NCI-H1694 treated with DMSO at 0.1 percent for 48 hours (cell line): ENCODE measurements around the gene HUS1.
"Not testable (repeated sequence)": the region's sequence is repeated elsewhere in the genome, so short reads cannot be mapped to it uniquely, and the experiment has no call there.

Source experiments
- DNase-seq: peaks from one replicate; lab custom pipeline; 2025; lab: John Stamatoyannopoulos, UW

HUS1 gene

GRCh38 chr7:47944536-47945260 lies 34.7 kb downstream of the HUS1 start:
- DNase-seq = no peak

GRCh38 chr7:47943676-47944474 lies 35.5 kb downstream of the HUS1 start:
- no peak for DNase-seq

GRCh38 chr7:47942651-47943050 lies 36.8 kb downstream of the HUS1 start:
- not testable (repeated sequence) for DNase-seq

- no peak for DNase-seq
Observed at GRCh38 chr7:47942132-47942531, 37.3 kb downstream of the HUS1 start.

GRCh38 chr7:47941136-47941844 lies 38.1 kb downstream of the HUS1 start:
- DNase-seq = no peak

- DNase-seq = no peak
Observed at GRCh38 chr7:47940088-47941013, 39.1 kb downstream of the HUS1 start.

- no peak for DNase-seq
Observed at GRCh38 chr7:47939425-47940036, 39.9 kb downstream of the HUS1 start.

- no peak for DNase-seq
Observed at GRCh38 chr7:47938574-47939165, 40.7 kb downstream of the HUS1 start.

- DNase-seq = no peak
Observed at GRCh38 chr7:47937711-47938573, 41.5 kb downstream of the HUS1 start.

GRCh38 chr7:47937065-47937687 lies 42.2 kb downstream of the HUS1 start:
- no peak for DNase-seq

GRCh38 chr7:47936323-47936722 lies 43.1 kb downstream of the HUS1 start:
- DNase-seq = no peak

- no peak for DNase-seq
Observed at GRCh38 chr7:47935336-47935735, 44.1 kb downstream of the HUS1 start.

- no peak for DNase-seq
Observed at GRCh38 chr7:47934831-47935230, 44.6 kb downstream of the HUS1 start.

- no peak for DNase-seq
Observed at GRCh38 chr7:47933215-47933614, 46.2 kb downstream of the HUS1 start.

GRCh38 chr7:47932466-47933037 lies 46.9 kb downstream of the HUS1 start:
- DNase-seq = no peak

GRCh38 chr7:47932016-47932415 lies 47.4 kb downstream of the HUS1 start:
- DNase-seq = no peak

- DNase-seq = no peak
Observed at GRCh38 chr7:47931005-47932004, 48.1 kb downstream of the HUS1 start.

- no peak for DNase-seq
Observed at GRCh38 chr7:47924266-47924665, 55.1 kb downstream of the HUS1 start.
